GM18870 (cell line): ENCODE measurements around the gene GLUL.

ENCODE experiments used
- ATAC-seq: cut with Tn5 transposase; IDR thresholded peaks from one replicate; pipeline ENCODE4 v1.9.1; 2021; ENCODE audit warnings: moderate library complexity; ENCODE audit not compliant: unreplicated experiment

The GLUL gene

GRCh38 chr1:182391362-182392049 is at the start of gene GLUL:
Gene GLUL (minus strand): TSS chr1:182391790. CDS start chr1:182388737, 3,053 bp downstream.
- ATAC-seq = peak; percentile 61

GRCh38 chr1:182438326-182438725 is 46.7 kb upstream of the GLUL start:
- ATAC-seq = no peak

- ATAC-seq = no peak
These were observed 42.0 kb upstream of the GLUL start for GRCh38 chr1:182433580-182433979.

- ATAC-seq = no peak
These were observed 39.7 kb upstream of the GLUL start for GRCh38 chr1:182431278-182431677.

GRCh38 chr1:182430263-182431068 is 38.9 kb upstream of the GLUL start:
- ATAC-seq = no peak

GRCh38 chr1:182428043-182428442 is 36.5 kb upstream of the GLUL start:
- ATAC-seq = no peak

GRCh38 chr1:182426442-182427430 is 35.1 kb upstream of the GLUL start:
- peak; percentile 74 for ATAC-seq

- no peak for ATAC-seq
These were observed 24.2 kb upstream of the GLUL start for GRCh38 chr1:182415789-182416188.

- ATAC-seq = no peak
These were observed 22.4 kb upstream of the GLUL start for GRCh38 chr1:182413969-182414368.

GRCh38 chr1:182413486-182413885 is 21.9 kb upstream of the GLUL start:
- no peak for ATAC-seq

- no peak for ATAC-seq
These were observed 19.2 kb upstream of the GLUL start for GRCh38 chr1:182410620-182411273.

- no peak for ATAC-seq
These were observed 18.5 kb upstream of the GLUL start for GRCh38 chr1:182410138-182410537.

GRCh38 chr1:182408435-182409075 is 17.0 kb upstream of the GLUL start:
- no peak for ATAC-seq

GRCh38 chr1:182407724-182408123 is 16.1 kb upstream of the GLUL start:
- ATAC-seq = no peak

- no peak for ATAC-seq
These were observed 14.4 kb upstream of the GLUL start for GRCh38 chr1:182406012-182406411.

- no peak for ATAC-seq
These were observed 14.0 kb upstream of the GLUL start for GRCh38 chr1:182405578-182405977.

GRCh38 chr1:182404781-182405180 is 13.2 kb upstream of the GLUL start:
- no peak for ATAC-seq

- ATAC-seq = no peak
These were observed 9.0 kb upstream of the GLUL start, which contains the start of gene TEDDM1 for GRCh38 chr1:182400567-182400966. Gene TEDDM1 (minus strand): TSS chr1:182400667. CDS start chr1:182400485, 182 bp downstream.

GRCh38 chr1:182397653-182398393 is 6.2 kb upstream of the GLUL start:
- no peak for ATAC-seq
